Measurements from ENCODE around the gene TRANK1.
A peak's percentile ranks its signal among the peaks of the same experiment; 100 is the strongest.

The TRANK1 gene

GRCh38 chr3:36850743-36851142 is 94.1 kb downstream of the TRANK1 start:
- H3K4me3 ChIP-seq (replicated peaks in 1 of 2; ENCODE audit: low read depth in 2 of 2, low read length in 2 of 2), result no peak overlapping the region
- no peak for TF ChIP-seq CTCF (IDR thresholded peaks at IDR 0.05; ENCODE audit: low read depth, low read length)
- DNase-seq (ENCODE audit: low read depth in 2 of 2), result peak in 1 of 2 donors; percentile 7

DNA sequence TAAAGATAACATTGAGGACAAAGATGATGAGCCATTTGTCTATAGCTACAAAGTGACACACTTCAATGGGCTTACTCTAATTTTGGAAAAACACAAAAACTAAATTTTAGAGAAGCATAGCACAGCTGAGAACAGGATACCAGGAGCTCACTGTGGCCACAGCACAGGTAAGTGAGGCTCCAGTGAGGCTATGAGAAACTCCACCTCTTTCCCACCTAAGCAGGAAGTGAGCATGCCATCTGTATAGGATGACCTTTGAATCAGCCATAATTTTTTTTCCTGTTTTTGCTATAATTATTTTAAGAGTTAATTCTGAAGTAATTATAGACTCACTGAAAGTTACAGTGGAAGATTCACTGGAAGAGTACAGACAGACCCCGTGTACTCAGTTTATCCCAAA is 98.4 kb downstream of the TRANK1 start:
- no peak for TF ChIP-seq CTCF (IDR thresholded peaks at IDR 0.05; ENCODE audit: low read depth, low read length)

DNA sequence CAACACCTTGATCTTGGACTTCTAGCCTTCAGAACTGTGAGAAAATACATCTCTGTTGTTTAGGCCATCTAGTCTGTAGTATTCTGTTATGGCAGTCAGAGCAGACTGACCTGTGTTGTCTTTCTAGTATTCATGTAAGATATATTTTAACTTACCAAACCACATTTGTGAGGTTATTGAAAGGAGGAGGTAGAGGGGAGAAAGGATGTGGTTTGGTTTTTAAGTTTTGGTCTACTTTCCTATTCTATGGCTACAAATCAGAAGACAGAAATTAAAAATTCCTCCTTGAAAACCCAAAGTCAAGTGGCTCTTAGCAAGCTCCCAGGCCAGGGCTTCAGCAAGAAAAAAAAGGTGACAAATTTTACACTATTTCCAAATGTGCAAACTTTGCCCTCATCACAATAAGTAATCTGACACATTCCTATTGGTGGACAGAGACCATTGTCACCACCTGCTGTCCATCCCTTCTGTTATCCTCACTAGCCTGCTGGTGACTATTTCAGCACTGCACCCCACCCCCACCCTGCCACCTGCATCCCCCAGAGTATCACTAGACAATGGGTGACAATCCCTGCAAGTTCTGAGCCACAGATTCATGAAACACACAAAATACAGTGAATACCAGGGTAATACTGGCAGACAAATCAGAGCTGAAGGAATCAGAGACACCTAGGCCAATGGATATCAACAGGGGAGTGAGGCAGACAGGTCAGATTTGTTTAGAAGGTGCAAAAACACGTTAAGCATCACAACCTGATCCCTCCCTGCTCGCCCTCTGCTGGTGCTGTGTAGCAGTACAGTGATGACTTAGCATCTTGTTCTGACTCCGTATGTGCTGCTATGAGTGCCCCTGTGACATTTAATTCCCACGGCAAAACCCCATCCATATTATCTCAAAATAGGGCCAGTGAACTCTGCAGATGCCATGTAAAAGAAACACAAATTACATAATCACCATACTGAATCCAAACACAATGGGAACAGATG is 101.5 kb downstream of the TRANK1 start:
- DNase-seq (ENCODE audit: low read depth in 2 of 2), result peak; percentile 33 to 67
- peak; percentile 80 for TF ChIP-seq CTCF (IDR thresholded peaks at IDR 0.05; ENCODE audit: low read depth, low read length)
- H3K4me3 ChIP-seq (replicated peaks in 1 of 2; ENCODE audit: low read depth in 2 of 2, low read length in 2 of 2), result no peak overlapping the region

More for the DNA sequence above, 98.4 kb downstream of the TRANK1 start:
- H3K4me3 ChIP-seq (replicated peaks in 1 of 2; ENCODE audit: low read depth in 2 of 2, low read length in 2 of 2), result no peak overlapping the region
- no peak for DNase-seq (ENCODE audit: low read depth in 2 of 2)

- TF ChIP-seq CTCF (IDR thresholded peaks at IDR 0.05; ENCODE audit: low read depth, low read length), result no peak
- no peak overlapping the region for H3K4me3 ChIP-seq (replicated peaks in 1 of 2; ENCODE audit: low read depth in 2 of 2, low read length in 2 of 2)
- no peak for DNase-seq (ENCODE audit: low read depth in 2 of 2)
Measured at GRCh38 chr3:36842275-36842674, 102.6 kb downstream of the TRANK1 start.

GRCh38 chr3:36840453-36840921 is 104.4 kb downstream of the TRANK1 start:
- no peak for TF ChIP-seq CTCF (IDR thresholded peaks at IDR 0.05; ENCODE audit: low read depth, low read length)
- H3K4me3 ChIP-seq (replicated peaks in 1 of 2; ENCODE audit: low read depth in 2 of 2, low read length in 2 of 2), result no peak overlapping the region
- peak; percentile 21 to 27 for DNase-seq (ENCODE audit: low read depth in 2 of 2)

DNA sequence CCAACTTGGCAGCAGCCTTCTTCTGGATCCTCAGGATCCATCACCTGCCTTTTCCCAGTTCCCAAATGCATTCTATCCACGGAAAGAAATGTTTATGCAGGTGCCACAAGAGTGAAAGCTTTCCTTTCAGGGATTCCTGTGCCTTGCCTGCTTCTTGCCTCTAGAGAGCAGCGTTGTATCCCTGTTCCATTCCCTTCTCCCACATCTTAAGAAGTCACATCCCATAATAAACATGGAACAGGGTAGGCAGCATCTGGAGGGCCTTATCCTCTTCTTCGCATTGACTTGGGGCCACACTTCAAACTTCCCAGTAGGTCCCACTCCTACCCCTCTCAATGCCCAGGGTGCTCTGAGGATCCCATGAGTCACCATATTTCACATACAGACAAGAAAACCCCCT is 107.8 kb downstream of the TRANK1 start:
- DNase-seq (ENCODE audit: low read depth in 2 of 2), result peak in 1 of 2 donors; percentile 6
- no peak overlapping the region for H3K4me3 ChIP-seq (replicated peaks in 1 of 2; ENCODE audit: low read depth in 2 of 2, low read length in 2 of 2)
- peak; percentile 11 for TF ChIP-seq CTCF (IDR thresholded peaks at IDR 0.05; ENCODE audit: low read depth, low read length)

All from cardiac fibroblast (primary cell).